Peyer's patch (tissue), 4 donors: ENCODE data around the gene CFAP20DC. TPM values are rescaled to one million over a fixed set of nuclear protein-coding genes. Genes with fewer than 3 reads are reported as not detected.
"Not testable (repeated sequence)": the region's sequence is repeated elsewhere in the genome, so short reads cannot be mapped to it uniquely, and the experiment has no call there.

Experiments
- DNase-seq, 3 donors: peaks; one replicate each; pipeline ENCODE4 v3.0.0-alpha.2; 2017 to 2019
- H3K27ac ChIP-seq, 4 donors: fragments of 200-600 bp; sonication (generic); one replicate each; pipeline ENCODE4 v1.5.1; 2016 to 2019
- H3K27me3 ChIP-seq, 2 donors: fragments of 200-600 bp; sonication (generic); one replicate each; pipeline ENCODE4 v1.5.1; 2019
- H3K36me3 ChIP-seq, 3 donors: fragments of 200-600 bp; sonication (generic); one replicate each; pipeline ENCODE4 v1.5.1; 2016 to 2019
- H3K4me1 ChIP-seq, 4 donors: fragments of 200-600 bp; sonication (generic); one replicate each; pipeline ENCODE4 v1.5.1; 2016 to 2019
- H3K4me3 ChIP-seq, 4 donors: fragments of 200-600 bp; sonication (generic); 1 replicate in 3 of 4; 2 replicates in 1 of 4; pipeline ENCODE4 v1.5.1; 2016 to 2019; ENCODE audit warnings: mild to moderate bottlenecking in 1 of 4
- H3K9me3 ChIP-seq, 4 donors: fragments of 200-600 bp; sonication (generic); one replicate each; pipeline ENCODE4 v1.5.1; 2016 to 2019; ENCODE audit warnings: mild to moderate bottlenecking in 1 of 4
- CTCF ChIP-seq, 6 experiments: fragments of 450-650 bp in 4 of 6; fragments of 200-600 bp in 2 of 6; sonication (generic) in 1 of 6; IDR thresholded peaks; one replicate each; pipeline ENCODE4 v1.5.1; 2017 to 2019; ENCODE audit warnings: antibody characterized with exemption in 6 of 6, mild to moderate bottlenecking in 3 of 6, moderate library complexity in 1 of 6
- POLR2A ChIP-seq, 2 donors: fragments of 450-650 bp; IDR thresholded peaks; one replicate each; pipeline ENCODE4 v1.5.1; 2017; ENCODE audit warnings: antibody characterized with exemption in 2 of 2, mild to moderate bottlenecking in 2 of 2, moderate library complexity in 2 of 2
- total RNA-seq, 4 donors: library from RNA; depleted of rRNA; stranded (reverse); fragments of >200 nt; gene quantifications; one replicate each; pipeline ENCODE4 v1.1.0, GENCODE V29; 2016

The CFAP20DC gene
- total RNA-seq, 4 donors from 2014 or later = not detected

- Histone ChIP-seq H3K27ac (no peak overlapping the region), H3K4me1 (no peaks in the 10 kb centered on the region), H3K4me3 (no peak overlapping the region), H3K27me3 (no peaks in the 10 kb centered on the region), H3K36me3 (no peaks in the 10 kb centered on the region), H3K9me3 (no peaks in the 10 kb centered on the region)
- DNase-seq = no peak
- TF ChIP-seq CTCF (IDR thresholded peaks at IDR 0.05) (no peak), POLR2A (IDR thresholded peaks at IDR 0.05) (no peak)
Observed at GRCh38 chr3:59069838-59070237, 20.0 kb upstream of the CFAP20DC start.

- H3K4me3 ChIP-seq = no peak overlapping the region
- no peaks in the 10 kb centered on the region for H3K9me3 ChIP-seq
- no peak for DNase-seq
- no peaks in the 10 kb centered on the region for H3K27me3 ChIP-seq
- TF ChIP-seq POLR2A (IDR thresholded peaks at IDR 0.05) = no peak
- no peak for TF ChIP-seq CTCF (IDR thresholded peaks at IDR 0.05)
- H3K36me3 ChIP-seq = no peaks in the 10 kb centered on the region
- H3K4me1 ChIP-seq = no peaks in the 10 kb centered on the region
- no peak overlapping the region for H3K27ac ChIP-seq
Observed at GRCh38 chr3:59065240-59065639, 15.4 kb upstream of the CFAP20DC start.

GRCh38 chr3:59064728-59065127 is 14.9 kb upstream of the CFAP20DC start:
- no peak for DNase-seq
- no peaks in the 10 kb centered on the region for H3K9me3 ChIP-seq
- no peak overlapping the region for H3K27ac ChIP-seq
- no peaks in the 10 kb centered on the region for H3K4me1 ChIP-seq
- no peak overlapping the region for H3K4me3 ChIP-seq
- TF ChIP-seq POLR2A (IDR thresholded peaks at IDR 0.05) = no peak
- no peak for TF ChIP-seq CTCF (IDR thresholded peaks at IDR 0.05)
- H3K36me3 ChIP-seq = no peaks in the 10 kb centered on the region
- no peaks in the 10 kb centered on the region for H3K27me3 ChIP-seq

- no peak for DNase-seq
- Histone ChIP-seq H3K27ac (no peak overlapping the region), H3K36me3 (no peaks in the 10 kb centered on the region), H3K9me3 (no peaks in the 10 kb centered on the region), H3K27me3 (no peaks in the 10 kb centered on the region), H3K4me3 (no peak overlapping the region), H3K4me1 (no peaks in the 10 kb centered on the region)
- TF ChIP-seq POLR2A (IDR thresholded peaks at IDR 0.05) = no peak
- no peak for TF ChIP-seq CTCF (IDR thresholded peaks at IDR 0.05)
Observed at GRCh38 chr3:59064276-59064675, 14.5 kb upstream of the CFAP20DC start.

GRCh38 chr3:59056706-59057105 is 6.9 kb upstream of the CFAP20DC start:
- no peak for DNase-seq
- no peak overlapping the region for H3K27ac ChIP-seq
- TF ChIP-seq POLR2A (IDR thresholded peaks at IDR 0.05) (no peak), CTCF (IDR thresholded peaks at IDR 0.05) (no peak)
- no peaks in the 10 kb centered on the region for H3K27me3 ChIP-seq
- no peaks in the 10 kb centered on the region for H3K4me1 ChIP-seq
- no peak overlapping the region for H3K4me3 ChIP-seq
- H3K36me3 ChIP-seq = no peaks in the 10 kb centered on the region
- no peaks in the 10 kb centered on the region for H3K9me3 ChIP-seq

GRCh38 chr3:59052803-59053411 is 3.1 kb upstream of the CFAP20DC start:
- no peaks in the 10 kb centered on the region for H3K9me3 ChIP-seq
- TF ChIP-seq POLR2A (IDR thresholded peaks at IDR 0.05) (no peak), CTCF (IDR thresholded peaks at IDR 0.05) (peak in 4 of 6 experiments; percentile 47 to 63 (median 56))
- peaks cover 0 to 7% (median 0%) of the 10 kb centered on the region in 4 donors for H3K4me1 ChIP-seq
- H3K27ac ChIP-seq = no peak overlapping the region
- no peaks in the 10 kb centered on the region for H3K27me3 ChIP-seq
- DNase-seq = no peak
- no peaks in the 10 kb centered on the region for H3K36me3 ChIP-seq
- H3K4me3 ChIP-seq = no peak overlapping the region

- DNase-seq, H3K27ac ChIP-seq: not testable (repeated sequence)
Observed at GRCh38 chr3:59050811-59051414, 1.1 kb upstream of the CFAP20DC start.

More at GRCh38 chr3:59050811-59051414, 1.1 kb upstream of the CFAP20DC start:
- H3K36me3 ChIP-seq, H3K9me3 ChIP-seq, H3K4me1 ChIP-seq, H3K27me3 ChIP-seq, H3K4me3 ChIP-seq: not testable (repeated sequence)
